ENCODE measurements around the gene ODF2. TPM values are rescaled to one million over a fixed set of nuclear protein-coding genes. Genes with fewer than 3 reads are reported as not detected.

The ODF2 gene
- total and polyA plus RNA-seq, 2 of the 13 experiments (the other 11 are each of a cell fraction or from before 2014, with no cell fraction given): 9.8 to 31.3 TPM

- TF ChIP-seq, protein P1, sequence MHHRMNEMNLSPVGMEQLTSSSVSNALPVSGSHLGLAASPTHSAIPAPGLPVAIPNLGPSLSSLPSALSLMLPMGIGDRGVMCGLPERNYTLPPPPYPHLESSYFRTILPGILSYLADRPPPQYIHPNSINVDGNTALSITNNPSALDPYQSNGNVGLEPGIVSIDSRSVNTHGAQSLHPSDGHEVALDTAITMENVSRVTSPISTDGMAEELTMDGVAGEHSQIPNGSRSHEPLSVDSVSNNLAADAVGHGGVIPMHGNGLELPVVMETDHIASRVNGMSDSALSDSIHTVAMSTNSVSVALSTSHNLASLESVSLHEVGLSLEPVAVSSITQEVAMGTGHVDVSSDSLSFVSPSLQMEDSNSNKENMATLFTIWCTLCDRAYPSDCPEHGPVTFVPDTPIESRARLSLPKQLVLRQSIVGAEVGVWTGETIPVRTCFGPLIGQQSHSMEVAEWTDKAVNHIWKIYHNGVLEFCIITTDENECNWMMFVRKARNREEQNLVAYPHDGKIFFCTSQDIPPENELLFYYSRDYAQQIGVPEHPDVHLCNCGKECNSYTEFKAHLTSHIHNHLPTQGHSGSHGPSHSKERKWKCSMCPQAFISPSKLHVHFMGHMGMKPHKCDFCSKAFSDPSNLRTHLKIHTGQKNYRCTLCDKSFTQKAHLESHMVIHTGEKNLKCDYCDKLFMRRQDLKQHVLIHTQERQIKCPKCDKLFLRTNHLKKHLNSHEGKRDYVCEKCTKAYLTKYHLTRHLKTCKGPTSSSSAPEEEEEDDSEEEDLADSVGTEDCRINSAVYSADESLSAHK (CRISPR knock-in tag; IDR thresholded peaks at IDR 0.05; ENCODE audit: borderline replicate concordance): peak; percentile 17; the same call in 1 of the 2 replicates
- TF ChIP-seq MEIS1 (CRISPR knock-in tag; IDR thresholded peaks at IDR 0.05; ENCODE audit: borderline replicate concordance) (peak; percentile 86), YEATS4 (CRISPR knock-in tag; IDR thresholded peaks at IDR 0.05; ENCODE audit: borderline replicate concordance) (peak; percentile 94), TRIM22 (IDR thresholded peaks at IDR 0.05) (no peak), NCOR1 (IDR thresholded peaks at IDR 0.05; ENCODE audit: borderline replicate concordance, low read length) (no peak), FOXO1 (CRISPR knock-in tag; IDR thresholded peaks at IDR 0.05) (peak; percentile 41; the same call in 1 of the 2 replicates), PBX2 (CRISPR knock-in tag; IDR thresholded peaks at IDR 0.05) (no peak), ZSCAN5A (CRISPR knock-in tag; IDR thresholded peaks at IDR 0.05; ENCODE audit: borderline replicate concordance) (0 out of 2 replicates have a peak, but pooled peaks have one; percentile 53), NKX3-1 (CRISPR knock-in tag; IDR thresholded peaks at IDR 0.05) (peak; percentile 81; the same call in 1 of the 2 replicates), RCOR2 (CRISPR knock-in tag; IDR thresholded peaks at IDR 0.05) (no peak)
- TF ChIP-seq, protein P2, sequence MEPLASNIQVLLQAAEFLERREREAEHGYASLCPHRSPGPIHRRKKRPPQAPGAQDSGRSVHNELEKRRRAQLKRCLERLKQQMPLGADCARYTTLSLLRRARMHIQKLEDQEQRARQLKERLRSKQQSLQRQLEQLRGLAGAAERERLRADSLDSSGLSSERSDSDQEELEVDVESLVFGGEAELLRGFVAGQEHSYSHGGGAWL (CRISPR knock-in tag; IDR thresholded peaks at IDR 0.05): 0 out of 2 replicates have a peak, but pooled peaks have one; percentile 42
- TF ChIP-seq, protein P3, sequence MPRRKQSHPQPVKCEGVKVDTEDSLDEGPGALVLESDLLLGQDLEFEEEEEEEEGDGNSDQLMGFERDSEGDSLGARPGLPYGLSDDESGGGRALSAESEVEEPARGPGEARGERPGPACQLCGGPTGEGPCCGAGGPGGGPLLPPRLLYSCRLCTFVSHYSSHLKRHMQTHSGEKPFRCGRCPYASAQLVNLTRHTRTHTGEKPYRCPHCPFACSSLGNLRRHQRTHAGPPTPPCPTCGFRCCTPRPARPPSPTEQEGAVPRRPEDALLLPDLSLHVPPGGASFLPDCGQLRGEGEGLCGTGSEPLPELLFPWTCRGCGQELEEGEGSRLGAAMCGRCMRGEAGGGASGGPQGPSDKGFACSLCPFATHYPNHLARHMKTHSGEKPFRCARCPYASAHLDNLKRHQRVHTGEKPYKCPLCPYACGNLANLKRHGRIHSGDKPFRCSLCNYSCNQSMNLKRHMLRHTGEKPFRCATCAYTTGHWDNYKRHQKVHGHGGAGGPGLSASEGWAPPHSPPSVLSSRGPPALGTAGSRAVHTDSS (CRISPR knock-in tag; conservative IDR thresholded peaks at IDR 0.05): no peak
- TF ChIP-seq, protein P4, sequence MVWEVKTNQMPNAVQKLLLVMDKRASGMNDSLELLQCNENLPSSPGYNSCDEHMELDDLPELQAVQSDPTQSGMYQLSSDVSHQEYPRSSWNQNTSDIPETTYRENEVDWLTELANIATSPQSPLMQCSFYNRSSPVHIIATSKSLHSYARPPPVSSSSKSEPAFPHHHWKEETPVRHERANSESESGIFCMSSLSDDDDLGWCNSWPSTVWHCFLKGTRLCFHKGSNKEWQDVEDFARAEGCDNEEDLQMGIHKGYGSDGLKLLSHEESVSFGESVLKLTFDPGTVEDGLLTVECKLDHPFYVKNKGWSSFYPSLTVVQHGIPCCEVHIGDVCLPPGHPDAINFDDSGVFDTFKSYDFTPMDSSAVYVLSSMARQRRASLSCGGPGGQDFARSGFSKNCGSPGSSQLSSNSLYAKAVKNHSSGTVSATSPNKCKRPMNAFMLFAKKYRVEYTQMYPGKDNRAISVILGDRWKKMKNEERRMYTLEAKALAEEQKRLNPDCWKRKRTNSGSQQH (CRISPR knock-in tag; IDR thresholded peaks at IDR 0.05; ENCODE audit: low read depth): no peak; the same call in none of the 2 replicates
These were observed 48.9 kb downstream of the ODF2 start, which contains the start of gene GLE1 (continued) for GRCh38 chr9:128504485-128505413.

Data from HepG2 (cell line).